ENCODE measurements around the gene KLF8.
"Not testable (repeated sequence)": the region's sequence is repeated elsewhere in the genome, so short reads cannot be mapped to it uniquely, and the experiment has no call there.

KLF8 gene

GRCh38 chrX:56232221-56233082 lies at the start of gene KLF8:
Gene KLF8, plus strand, starts transcription at chrX:56232356. Its CDS starts 979 bp downstream, at chrX:56233335.
- no peak for DNase-seq (ENCODE audit: low read depth, low spot score)

GRCh38 chrX:56206945-56207344 lies 25.2 kb upstream of the KLF8 start:
- not testable (repeated sequence) for DNase-seq (ENCODE audit: low read depth, low spot score)

- DNase-seq (ENCODE audit: low read depth, low spot score): no peak
Measured at GRCh38 chrX:56211701-56212100, 20.5 kb upstream of the KLF8 start.

GRCh38 chrX:56216332-56216731 lies 15.8 kb upstream of the KLF8 start:
- DNase-seq (ENCODE audit: low read depth, low spot score): no peak

GRCh38 chrX:56219700-56220099 lies 12.5 kb upstream of the KLF8 start:
- no peak for DNase-seq (ENCODE audit: low read depth, low spot score)

GRCh38 chrX:56221101-56221500 lies 11.1 kb upstream of the KLF8 start:
- DNase-seq (ENCODE audit: low read depth, low spot score): no peak

GRCh38 chrX:56222473-56223000 lies 9.6 kb upstream of the KLF8 start:
- no peak for DNase-seq (ENCODE audit: low read depth, low spot score)

GRCh38 chrX:56226980-56227379 lies 5.2 kb upstream of the KLF8 start:
- no peak for DNase-seq (ENCODE audit: low read depth, low spot score)

- no peak for DNase-seq (ENCODE audit: low read depth, low spot score)
Measured at GRCh38 chrX:56228914-56229313, 3.2 kb upstream of the KLF8 start.

GRCh38 chrX:56231537-56232090 lies 542 bp upstream of the KLF8 start:
- DNase-seq (ENCODE audit: low read depth, low spot score): no peak

GRCh38 chrX:56233100-56233499 lies 944 bp downstream of the KLF8 start:
- DNase-seq (ENCODE audit: low read depth, low spot score): no peak

GRCh38 chrX:56233682-56234081 lies 1.5 kb downstream of the KLF8 start:
- no peak for DNase-seq (ENCODE audit: low read depth, low spot score)

GRCh38 chrX:56248492-56248891 lies 16.3 kb downstream of the KLF8 start:
- DNase-seq (ENCODE audit: low read depth, low spot score): peak; percentile 10

GRCh38 chrX:56253832-56254703 lies 21.9 kb downstream of the KLF8 start:
- no peak for DNase-seq (ENCODE audit: low read depth, low spot score)

GRCh38 chrX:56268888-56269287 lies 36.7 kb downstream of the KLF8 start:
- no peak for DNase-seq (ENCODE audit: low read depth, low spot score)

GRCh38 chrX:56278692-56279091 lies 46.5 kb downstream of the KLF8 start:
- DNase-seq (ENCODE audit: low read depth, low spot score): no peak

- DNase-seq (ENCODE audit: low read depth, low spot score): no peak
Measured at GRCh38 chrX:56279863-56280262, 47.7 kb downstream of the KLF8 start.

GRCh38 chrX:56281789-56282188 lies 49.6 kb downstream of the KLF8 start:
- DNase-seq (ENCODE audit: low read depth, low spot score): no peak

GRCh38 chrX:56284269-56284668 lies 52.1 kb downstream of the KLF8 start:
- no peak for DNase-seq (ENCODE audit: low read depth, low spot score)

- DNase-seq (ENCODE audit: low read depth, low spot score): no peak
Measured at GRCh38 chrX:56288608-56289007, 56.5 kb downstream of the KLF8 start.

GRCh38 chrX:56289449-56289848 lies 57.3 kb downstream of the KLF8 start:
- no peak for DNase-seq (ENCODE audit: low read depth, low spot score)

- DNase-seq (ENCODE audit: low read depth, low spot score): no peak
Measured at GRCh38 chrX:56308726-56309125, 76.6 kb downstream of the KLF8 start.
